Naive thymus-derived CD8-positive, alpha-beta T cell (primary cell): ENCODE data around the gene WARS2. TPM values are rescaled to one million over a fixed set of nuclear protein-coding genes. Genes with fewer than 3 reads are reported as not detected.
"Not testable (repeated sequence)": the region's sequence is repeated elsewhere in the genome, so short reads cannot be mapped to it uniquely, and the experiment has no call there.

ENCODE experiments used
- ATAC-seq, 2 donors: fragments of 150-1000 bp; cut with Tn5 transposase in 1 of 2; sonication (Bioruptor Pico), chemical (Tn5 transposase) in 1 of 2; 1 replicate in 1 of 2; 2 replicates in 1 of 2; pipeline ENCODE4 v1.10.0; 2021; ENCODE audit warnings: mild to moderate bottlenecking in 2 of 2, moderate library complexity in 2 of 2
- POLR2A ChIA-PET: fragments of 350-600 bp; sonication (Branson Sonifier 250); formaldehyde crosslinking; loops from one replicate; lab custom pipeline; 2021; ENCODE audit warnings: antibody characterized with exemption; lab: Charles Lee
- DNase-seq, 10 donors: peaks; one replicate each; pipeline versions ENCODE4 v3.0.0 to v3.0.0-alpha.2; 2020 to 2022
- H3K27ac Mint-ChIP-seq, 10 donors: one replicate each; pipeline ENCODE4 v1.8.0; 2020 to 2022; ENCODE audit warnings: mild to moderate bottlenecking in 10 of 10, mixed read lengths in 10 of 10, moderate library complexity in 4 of 10, inconsistent platforms in 1 of 10
- H3K27me3 Mint-ChIP-seq, 5 donors: one replicate each; pipeline ENCODE4 v1.8.0; 2021 to 2022; ENCODE audit warnings: mixed read lengths in 5 of 5
- H3K36me3 Mint-ChIP-seq, 3 donors: one replicate each; pipeline ENCODE4 v1.8.0; 2020 to 2022; ENCODE audit warnings: mixed read lengths in 3 of 3, mild to moderate bottlenecking in 2 of 3, inconsistent platforms in 1 of 3
- H3K4me1 Mint-ChIP-seq, 4 donors: one replicate each; pipeline ENCODE4 v1.8.0; 2021 to 2022; ENCODE audit warnings: mixed read lengths in 4 of 4
- H3K4me3 Mint-ChIP-seq, 10 donors: one replicate each; pipeline ENCODE4 v1.8.0; 2020 to 2022; ENCODE audit warnings: mild to moderate bottlenecking in 10 of 10, mixed read lengths in 10 of 10, moderate library complexity in 6 of 10, inconsistent platforms in 1 of 10
- H3K9me3 Mint-ChIP-seq, 9 donors: one replicate each; pipeline ENCODE4 v1.8.0; 2020 to 2022; ENCODE audit warnings: mixed read lengths in 9 of 9, mild to moderate bottlenecking in 3 of 9, inconsistent platforms in 1 of 9, moderate library complexity in 1 of 9
- polyA plus RNA-seq, 3 donors: library from polyadenylated mRNA; unstranded; fragments of 300-500 nt; fragmentation: Illumina TruSeq; gene quantifications; one replicate each; pipeline ENCODE4 v1.2.3, GENCODE V29; 2021
- total RNA-seq, 8 experiments: library from RNA in 2 of 8; stranded (reverse) in 2 of 8; gene quantifications; one replicate each; pipeline ENCODE4 v1.2.3 and lab custom pipeline; 2021 to 2026

Gene WARS2
- total and polyA plus RNA-seq, 5 experiments from 2014 or later, result 8.4 to 15.6 (median 9.7) TPM

GRCh38 chr1:119136401-119136800, 4.1 kb downstream of the WARS2 start:
- no peak for ATAC-seq
- Mint-ChIP-seq H3K9me3 (no peaks in the 10 kb centered on the region), H3K27ac (no peak overlapping the region), H3K4me1 (peaks cover 0 to 13% (median 5%) of the 10 kb centered on the region in 4 donors), H3K36me3 (peaks cover 0 to 16% (median 10%) of the 10 kb centered on the region in 3 donors), H3K4me3 (no peak overlapping the region), H3K27me3 (no peaks in the 10 kb centered on the region)
- POLR2A ChIA-PET, result no interaction called here
- no peak for DNase-seq

DNA sequence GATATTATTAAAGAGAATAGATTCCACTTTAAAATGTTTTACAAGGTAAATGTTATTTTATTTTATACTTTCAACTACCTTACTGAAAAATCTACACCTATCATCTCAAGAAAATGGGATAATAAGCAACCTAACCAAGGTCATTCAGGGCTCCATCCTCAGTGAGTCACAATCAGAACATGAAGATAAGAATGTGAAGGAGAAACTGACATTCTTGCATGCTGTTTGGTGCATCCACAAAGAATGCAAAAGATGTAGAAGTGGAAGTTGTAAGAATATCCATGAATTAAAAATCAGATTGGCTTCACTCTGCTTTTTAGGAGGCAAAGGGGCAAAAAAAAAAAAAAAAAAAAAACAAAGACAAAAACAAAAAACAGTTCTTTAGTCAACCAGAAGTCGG, 6.5 kb downstream of the WARS2 start:
- POLR2A ChIA-PET, result no interaction called here
- Mint-ChIP-seq H3K27me3 (no peaks in the 10 kb centered on the region), H3K9me3 (no peaks in the 10 kb centered on the region), H3K27ac (no peak overlapping the region), H3K4me3 (no peak overlapping the region), H3K36me3 (peaks cover 5 to 32% (median 10%) of the 10 kb centered on the region in 3 donors), H3K4me1 (peaks cover 0 to 9% (median 3%) of the 10 kb centered on the region in 4 donors)
- no peak for ATAC-seq
- DNase-seq, result no peak

- ATAC-seq (no peak), DNase-seq (no peak)
- POLR2A ChIA-PET, result no interaction called here
- Mint-ChIP-seq H3K4me1 (peaks cover 0 to 9% (median 3%) of the 10 kb centered on the region in 4 donors), H3K27me3 (no peaks in the 10 kb centered on the region), H3K4me3 (no peak overlapping the region), H3K27ac (no peak overlapping the region), H3K9me3 (peaks cover 0 to 15% (median 0%) of the 10 kb centered on the region in 9 donors), H3K36me3 (peaks cover 10 to 42% (median 13%) of the 10 kb centered on the region in 3 donors)
Observed at GRCh38 chr1:119132179-119132578, 8.3 kb downstream of the WARS2 start.

GRCh38 chr1:119125874-119126273, 14.6 kb downstream of the WARS2 start:
- peaks cover 0 to 5% (median 2%) of the 10 kb centered on the region in 4 donors for H3K4me1 Mint-ChIP-seq
- H3K36me3 Mint-ChIP-seq, result peaks cover 35 to 77% (median 44%) of the 10 kb centered on the region in 3 donors
- H3K27ac Mint-ChIP-seq, result no peak overlapping the region
- POLR2A ChIA-PET, result no interaction called here
- peaks cover 0 to 29% (median 11%) of the 10 kb centered on the region in 9 donors for H3K9me3 Mint-ChIP-seq
- no peak for ATAC-seq
- no peak for DNase-seq
- H3K27me3 Mint-ChIP-seq, result no peaks in the 10 kb centered on the region
- H3K4me3 Mint-ChIP-seq, result no peak overlapping the region

DNA sequence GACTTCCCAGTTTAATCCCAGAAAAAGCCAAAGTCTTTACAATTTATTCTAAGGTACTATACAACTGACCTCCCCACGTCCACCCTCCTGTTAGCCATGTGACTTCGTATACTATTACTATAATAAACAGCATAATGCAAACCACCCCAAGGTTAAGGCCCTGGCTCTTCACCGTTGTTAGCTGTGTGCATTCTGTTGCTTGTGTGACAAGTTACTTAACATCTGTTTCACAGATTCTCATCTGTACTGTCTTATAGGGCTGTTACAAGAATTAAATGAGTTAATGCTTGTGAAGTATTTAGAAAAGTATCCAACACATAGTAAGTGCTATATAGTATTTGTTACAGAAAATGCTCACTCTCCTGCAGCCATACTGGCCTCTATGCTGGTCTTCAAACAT, 15.7 kb downstream of the WARS2 start:
- DNase-seq (no peak), ATAC-seq (no peak)
- Mint-ChIP-seq H3K27ac (no peak overlapping the region), H3K9me3 (peaks cover 7 to 40% (median 19%) of the 10 kb centered on the region in 9 donors), H3K4me3 (no peak overlapping the region), H3K27me3 (no peaks in the 10 kb centered on the region), H3K36me3 (peaks cover 42 to 80% (median 53%) of the 10 kb centered on the region in 3 donors), H3K4me1 (peaks cover 0 to 6% (median 5%) of the 10 kb centered on the region in 4 donors)
- POLR2A ChIA-PET, result no interaction called here

DNA sequence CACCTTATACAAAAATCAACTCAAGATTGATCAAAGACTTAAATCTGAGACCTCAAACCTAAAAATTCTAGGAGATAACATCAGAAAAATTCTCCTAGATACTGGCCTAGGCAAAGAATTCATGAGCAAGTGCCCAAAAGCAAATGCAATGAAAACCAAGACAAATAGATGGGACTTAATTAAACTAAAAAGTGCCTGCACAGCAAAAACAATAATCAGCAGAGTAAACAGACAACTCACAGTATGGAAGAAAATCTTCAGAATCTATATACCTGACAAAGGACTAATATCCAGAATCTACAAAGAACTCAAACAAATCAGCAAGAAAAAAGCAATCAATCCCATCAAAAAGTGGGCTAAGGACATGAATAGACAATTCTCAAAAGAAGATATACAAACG, 18.6 kb downstream of the WARS2 start:
- H3K4me1 Mint-ChIP-seq, H3K4me3 Mint-ChIP-seq, H3K27ac Mint-ChIP-seq, POLR2A ChIA-PET, DNase-seq, H3K27me3 Mint-ChIP-seq, ATAC-seq: not testable (repeated sequence)
- peaks cover 10 to 59% (median 30%) of the 10 kb centered on the region in 9 donors for H3K9me3 Mint-ChIP-seq
- peaks cover 49 to 86% (median 64%) of the 10 kb centered on the region in 3 donors for H3K36me3 Mint-ChIP-seq

DNA sequence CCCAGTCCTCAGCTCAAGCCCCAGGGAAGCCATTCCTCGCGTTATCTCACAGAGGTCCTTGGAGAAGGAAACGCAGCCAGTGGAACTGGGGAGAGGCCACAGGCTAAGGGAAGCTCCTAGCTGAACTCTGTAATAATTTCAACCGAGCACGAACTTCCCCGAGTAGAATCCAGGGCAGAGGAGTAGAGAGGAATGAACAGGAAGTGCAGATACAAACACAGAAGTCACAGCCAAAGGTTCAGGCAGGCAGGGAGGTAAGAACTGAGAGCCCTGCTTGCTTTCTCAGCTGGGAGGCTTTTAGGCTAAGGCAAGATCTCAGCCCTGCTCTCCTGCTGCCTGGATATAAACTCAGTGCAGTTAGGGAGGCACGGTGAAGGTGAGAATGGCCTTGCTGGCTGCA, 23.7 kb downstream of the WARS2 start:
- POLR2A ChIA-PET, result no interaction called here
- peaks cover 0 to 22% (median 6%) of the 10 kb centered on the region in 4 donors for H3K4me1 Mint-ChIP-seq
- no peak overlapping the region for H3K27ac Mint-ChIP-seq
- no peak for DNase-seq
- H3K4me3 Mint-ChIP-seq, result no peak overlapping the region
- H3K9me3 Mint-ChIP-seq, result peaks cover 7 to 52% (median 39%) of the 10 kb centered on the region in 9 donors
- H3K27me3 Mint-ChIP-seq, result no peaks in the 10 kb centered on the region
- ATAC-seq, result no peak
- peaks cover 42 to 80% (median 60%) of the 10 kb centered on the region in 3 donors for H3K36me3 Mint-ChIP-seq

DNA sequence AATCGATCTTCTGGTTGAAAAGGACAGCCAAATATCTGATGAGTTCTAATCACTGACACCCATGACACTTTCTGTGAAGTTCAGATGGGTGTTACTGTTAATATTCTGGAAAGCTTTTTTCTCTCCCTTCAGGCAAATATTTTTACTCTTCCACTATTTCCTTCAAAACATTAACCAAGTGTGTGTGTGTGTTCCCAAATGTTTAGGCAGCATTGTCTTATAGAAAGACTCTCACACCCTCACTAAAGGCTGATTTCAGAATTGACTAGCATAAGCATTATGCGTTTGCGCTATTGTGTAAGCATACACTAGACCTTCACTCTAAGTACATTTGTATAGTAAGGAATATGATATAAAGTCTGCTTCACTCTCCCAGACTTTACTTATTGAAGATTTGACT, 24.7 kb downstream of the WARS2 start:
- Mint-ChIP-seq H3K27me3 (no peaks in the 10 kb centered on the region), H3K27ac (no peak overlapping the region), H3K4me3 (no peak overlapping the region), H3K9me3 (peaks cover 6 to 53% (median 38%) of the 10 kb centered on the region in 9 donors), H3K4me1 (peaks cover 0 to 22% (median 6%) of the 10 kb centered on the region in 4 donors), H3K36me3 (peaks cover 40 to 79% (median 59%) of the 10 kb centered on the region in 3 donors)
- POLR2A ChIA-PET, result no interaction called here
- ATAC-seq, result no peak
- no peak for DNase-seq

DNA sequence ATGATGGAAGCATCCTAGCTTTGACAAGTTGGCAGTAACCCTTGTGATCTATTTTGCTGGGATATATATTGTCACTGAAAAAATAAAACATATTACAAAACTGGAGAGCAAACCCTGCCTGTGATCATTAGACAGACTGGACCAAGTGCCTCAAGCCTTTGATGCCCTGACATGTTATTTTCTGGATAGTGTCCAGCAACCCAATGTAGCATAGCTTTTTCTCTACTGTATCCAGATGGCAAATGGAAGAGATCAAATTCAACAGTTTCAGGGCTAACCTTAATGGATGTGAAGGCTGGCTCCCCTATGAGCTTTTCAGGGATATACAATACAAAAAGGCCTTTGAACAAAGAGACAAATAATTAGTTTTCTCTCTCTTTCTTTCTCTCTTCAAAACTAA, 25.1 kb downstream of the WARS2 start:
- ATAC-seq, result no peak
- POLR2A ChIA-PET, result no interaction called here
- Mint-ChIP-seq H3K27me3 (no peaks in the 10 kb centered on the region), H3K4me3 (no peak overlapping the region), H3K27ac (no peak overlapping the region), H3K36me3 (peaks cover 40 to 78% (median 58%) of the 10 kb centered on the region in 3 donors), H3K4me1 (peaks cover 0 to 21% (median 5%) of the 10 kb centered on the region in 4 donors), H3K9me3 (peaks cover 6 to 53% (median 39%) of the 10 kb centered on the region in 9 donors)
- DNase-seq, result no peak

DNA sequence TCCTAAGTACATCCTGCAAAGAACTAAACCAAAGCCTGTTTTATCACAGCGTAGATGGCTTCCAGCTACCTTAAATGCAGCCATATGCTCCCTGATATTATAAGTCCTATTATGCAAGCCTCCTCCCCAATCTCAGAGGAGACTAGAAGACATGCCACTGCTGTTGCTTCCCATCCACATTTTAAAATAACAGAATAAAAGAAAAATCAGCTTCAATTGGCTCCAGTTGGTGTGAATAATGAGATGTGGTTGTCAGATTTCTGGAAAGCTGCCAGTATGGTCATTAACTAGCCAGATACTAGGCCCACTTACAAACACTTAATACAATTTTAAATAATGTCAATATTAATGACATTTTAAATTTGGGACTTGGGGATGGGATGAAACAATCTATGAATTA, 25.7 kb downstream of the WARS2 start:
- Mint-ChIP-seq H3K27me3 (no peaks in the 10 kb centered on the region), H3K27ac (no peak overlapping the region), H3K9me3 (peaks cover 5 to 52% (median 35%) of the 10 kb centered on the region in 9 donors), H3K36me3 (peaks cover 35 to 73% (median 54%) of the 10 kb centered on the region in 3 donors), H3K4me3 (no peak overlapping the region), H3K4me1 (peaks cover 0 to 16% (median 5%) of the 10 kb centered on the region in 4 donors)
- no peak for ATAC-seq
- no peak for DNase-seq
- POLR2A ChIA-PET, result no interaction called here

GRCh38 chr1:119112791-119113190, 27.7 kb downstream of the WARS2 start:
- ATAC-seq (no peak), DNase-seq (no peak)
- Mint-ChIP-seq H3K36me3 (peaks cover 25 to 60% (median 50%) of the 10 kb centered on the region in 3 donors), H3K27me3 (no peaks in the 10 kb centered on the region), H3K27ac (no peak overlapping the region), H3K4me1 (peaks cover 0 to 13% (median 4%) of the 10 kb centered on the region in 4 donors), H3K9me3 (peaks cover 3 to 50% (median 33%) of the 10 kb centered on the region in 9 donors), H3K4me3 (no peak overlapping the region)
- POLR2A ChIA-PET, result no interaction called here

DNA sequence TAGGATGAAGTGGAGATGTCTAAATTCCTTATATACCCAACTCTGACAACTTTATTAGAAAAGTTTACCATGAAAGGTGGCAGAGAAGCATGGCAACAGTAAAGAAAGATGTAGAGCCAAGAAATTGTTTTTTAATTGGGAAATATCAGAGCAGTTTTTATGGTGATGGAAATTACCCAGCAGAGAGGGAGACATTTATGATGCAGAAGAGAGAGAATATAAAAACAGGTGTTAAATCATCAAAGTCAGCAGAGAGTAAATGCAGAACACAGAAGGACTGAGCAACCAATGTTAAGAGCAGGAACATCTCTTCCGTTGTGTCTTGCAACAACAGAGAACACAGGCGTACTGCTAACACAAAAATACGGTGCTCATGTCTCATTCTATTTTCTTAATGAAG, 28.2 kb downstream of the WARS2 start:
- POLR2A ChIA-PET, result no interaction called here
- Mint-ChIP-seq H3K4me1 (peaks cover 0 to 13% (median 3%) of the 10 kb centered on the region in 4 donors), H3K9me3 (peaks cover 3 to 56% (median 33%) of the 10 kb centered on the region in 9 donors), H3K36me3 (peaks cover 25 to 63% (median 54%) of the 10 kb centered on the region in 3 donors), H3K4me3 (no peak overlapping the region), H3K27me3 (no peaks in the 10 kb centered on the region), H3K27ac (no peak overlapping the region)
- no peak for DNase-seq
- no peak for ATAC-seq

GRCh38 chr1:119108988-119109387, 31.5 kb downstream of the WARS2 start:
- Mint-ChIP-seq H3K27me3 (no peaks in the 10 kb centered on the region), H3K27ac (no peak overlapping the region), H3K36me3 (peaks cover 9 to 65% (median 65%) of the 10 kb centered on the region in 3 donors), H3K4me3 (no peak overlapping the region), H3K4me1 (no peaks in the 10 kb centered on the region), H3K9me3 (peaks cover 5 to 80% (median 44%) of the 10 kb centered on the region in 9 donors)
- DNase-seq (no peak), ATAC-seq (no peak)
- POLR2A ChIA-PET, result no interaction called here

GRCh38 chr1:119103764-119104163, 36.7 kb downstream of the WARS2 start:
- peaks cover 2 to 56% (median 44%) of the 10 kb centered on the region in 3 donors for H3K36me3 Mint-ChIP-seq
- peaks cover 4 to 85% (median 39%) of the 10 kb centered on the region in 9 donors for H3K9me3 Mint-ChIP-seq
- ATAC-seq (no peak), DNase-seq (no peak)
- peaks cover 0 to 6% (median 0%) of the 10 kb centered on the region in 4 donors for H3K4me1 Mint-ChIP-seq
- POLR2A ChIA-PET, result interaction anchor here (0.6 kb wide), 1 partner anchor 14 kb away, joined by 3 read pairs; no protein-coding TSS in a partner anchor
- H3K4me3 Mint-ChIP-seq, result no peak overlapping the region
- no peaks in the 10 kb centered on the region for H3K27me3 Mint-ChIP-seq
- no peak overlapping the region for H3K27ac Mint-ChIP-seq
